ENCODE measurements around the gene CACNA1F.

GRCh38 chrX:49177338-49177833 lies 55.8 kb downstream of the CACNA1F start:
- peak in 2 of 3 experiments; percentile 13 to 14 for TF ChIP-seq CTCF (IDR thresholded peaks at IDR 0.05)
- no peak for TF ChIP-seq POLR2A (IDR thresholded peaks at IDR 0.05; ENCODE audit: low read depth)
